Vagina (tissue), 2 donors: ENCODE results near the gene RIOX2. TPM values are rescaled to one million over a fixed set of nuclear protein-coding genes. Genes with fewer than 3 reads are reported as not detected.

Source experiments
- DNase-seq, 2 donors: peaks; one replicate each; pipeline ENCODE4 v3.0.0-alpha.2; 2017; ENCODE audit errors: extremely low spot score in 2 of 2
- H3K27ac ChIP-seq: fragments of 200-600 bp; sonication (generic); one replicate; pipeline ENCODE4 v1.5.1; 2019
- H3K27me3 ChIP-seq: fragments of 200-600 bp; sonication (generic); one replicate; pipeline ENCODE4 v1.5.1; 2019
- H3K36me3 ChIP-seq, 2 donors: fragments of 200-600 bp; sonication (generic); one replicate each; pipeline ENCODE4 v1.5.1; 2017 to 2019
- H3K4me1 ChIP-seq: fragments of 200-600 bp; sonication (generic); one replicate; pipeline ENCODE4 v1.5.1; 2019
- H3K4me3 ChIP-seq, 2 donors: fragments of 200-600 bp; sonication (generic); 1 replicate in 1 of 2; 2 replicates in 1 of 2; pipeline ENCODE4 v1.5.1; 2016 to 2019
- H3K9me3 ChIP-seq: fragments of 200-600 bp; sonication (generic); one replicate; pipeline ENCODE4 v1.5.1; 2019
- POLR2A ChIP-seq, 2 donors: fragments of 450-650 bp; IDR thresholded peaks; one replicate each; pipeline ENCODE4 v1.6.1; 2017; ENCODE audit warnings: antibody characterized with exemption in 2 of 2, mild to moderate bottlenecking in 2 of 2, moderate library complexity in 2 of 2
- POLR2AphosphoS5 ChIP-seq, 2 donors: sonication (generic); formaldehyde crosslinking; IDR thresholded peaks; one replicate each; pipeline ENCODE4 v1.9.0; 2017; ENCODE audit warnings: antibody characterized with exemption in 2 of 2, mild to moderate bottlenecking in 2 of 2, low read depth in 1 of 2; ENCODE audit not compliant: insufficient read depth in 1 of 2
- intact Hi-C: fragments of 100-400 bp; cut with DNase I; formaldehyde crosslinking; loops from one replicate; pipeline ENCODE4 v1.15.1; 2023
- total RNA-seq: library from RNA; depleted of rRNA; stranded (reverse); fragments of >200 nt; gene quantifications from one replicate; pipeline ENCODE4 v1.2.3, GENCODE V29; 2016
- TF ChIP-seq, protein P1 (sequence below), 3 experiments: fragments of 450-650 bp in 2 of 3; fragments of 200-600 bp in 1 of 3; sonication (generic) in 1 of 3; IDR thresholded peaks; one replicate each; pipeline ENCODE4 v1.5.1; 2017 to 2019; ENCODE audit warnings: antibody characterized with exemption in 3 of 3, mild to moderate bottlenecking in 2 of 3, moderate library complexity in 2 of 3

RIOX2 gene
- total RNA-seq, 1 donor from 2014 or later, result 33.4 TPM

DNA sequence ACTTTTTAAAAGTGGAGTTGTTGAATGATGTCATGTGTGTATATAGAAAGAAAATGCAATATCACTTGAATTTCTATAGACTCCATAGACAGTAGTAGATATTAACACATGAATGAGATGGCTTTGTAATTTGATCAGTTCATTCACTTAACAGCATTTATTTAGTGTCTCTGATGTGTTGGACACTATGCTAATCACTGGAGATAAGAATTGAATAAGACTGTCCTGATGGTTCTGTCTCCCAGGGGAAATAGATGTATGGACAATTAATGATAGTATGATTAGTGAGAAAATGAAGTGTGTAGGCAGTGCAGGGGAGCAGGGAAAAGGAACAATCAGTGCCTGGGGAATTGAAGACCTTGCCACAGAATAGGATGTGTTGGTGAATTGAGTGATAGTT is 72.9 kb downstream of the RIOX2 start:
- no peak overlapping the region for H3K27ac ChIP-seq
- TF ChIP-seq POLR2AphosphoS5 (IDR thresholded peaks at IDR 0.05; ENCODE audit: insufficient read depth in 1 of 2, low read depth in 1 of 2) (no peak), POLR2A (IDR thresholded peaks at IDR 0.05) (no peak)
- TF ChIP-seq, protein P1, sequence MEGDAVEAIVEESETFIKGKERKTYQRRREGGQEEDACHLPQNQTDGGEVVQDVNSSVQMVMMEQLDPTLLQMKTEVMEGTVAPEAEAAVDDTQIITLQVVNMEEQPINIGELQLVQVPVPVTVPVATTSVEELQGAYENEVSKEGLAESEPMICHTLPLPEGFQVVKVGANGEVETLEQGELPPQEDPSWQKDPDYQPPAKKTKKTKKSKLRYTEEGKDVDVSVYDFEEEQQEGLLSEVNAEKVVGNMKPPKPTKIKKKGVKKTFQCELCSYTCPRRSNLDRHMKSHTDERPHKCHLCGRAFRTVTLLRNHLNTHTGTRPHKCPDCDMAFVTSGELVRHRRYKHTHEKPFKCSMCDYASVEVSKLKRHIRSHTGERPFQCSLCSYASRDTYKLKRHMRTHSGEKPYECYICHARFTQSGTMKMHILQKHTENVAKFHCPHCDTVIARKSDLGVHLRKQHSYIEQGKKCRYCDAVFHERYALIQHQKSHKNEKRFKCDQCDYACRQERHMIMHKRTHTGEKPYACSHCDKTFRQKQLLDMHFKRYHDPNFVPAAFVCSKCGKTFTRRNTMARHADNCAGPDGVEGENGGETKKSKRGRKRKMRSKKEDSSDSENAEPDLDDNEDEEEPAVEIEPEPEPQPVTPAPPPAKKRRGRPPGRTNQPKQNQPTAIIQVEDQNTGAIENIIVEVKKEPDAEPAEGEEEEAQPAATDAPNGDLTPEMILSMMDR (IDR thresholded peaks at IDR 0.05), result no peak

DNA sequence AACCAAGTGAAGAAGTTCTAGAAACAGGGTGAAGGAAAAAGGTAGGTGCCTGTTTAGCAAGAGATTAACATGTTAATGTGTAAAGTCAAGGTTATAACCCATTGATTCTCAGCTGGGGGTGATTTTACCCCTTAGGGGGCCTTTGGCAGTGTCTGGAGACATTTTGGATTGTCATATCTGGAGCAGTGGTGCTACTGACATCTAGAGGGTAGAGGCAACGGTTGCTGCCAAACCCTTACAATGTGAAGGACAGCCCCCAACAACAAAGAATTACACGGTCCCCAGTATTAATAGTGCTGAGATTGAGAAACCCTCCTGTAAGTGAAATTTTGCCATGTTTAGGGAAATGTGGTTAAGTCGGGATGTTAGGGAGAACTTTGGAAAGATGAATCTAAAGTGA is 75.7 kb downstream of the RIOX2 start:
- TF ChIP-seq POLR2A (IDR thresholded peaks at IDR 0.05), result no peak
- TF ChIP-seq, protein P1 (IDR thresholded peaks at IDR 0.05), result no peak
- peaks cover 0 to 3% of the 10 kb centered on the region in 2 donors for H3K36me3 ChIP-seq

More for the DNA sequence above, 72.9 kb downstream of the RIOX2 start:
- no peak for DNase-seq
- intact Hi-C loops, result no loop called here
- Histone ChIP-seq H3K36me3 (no peaks in the 10 kb centered on the region), H3K27me3 (no peaks in the 10 kb centered on the region), H3K4me3 (no peak overlapping the region), H3K9me3 (no peaks in the 10 kb centered on the region), H3K4me1 (peaks cover 19% of the 10 kb centered on the region)

DNA sequence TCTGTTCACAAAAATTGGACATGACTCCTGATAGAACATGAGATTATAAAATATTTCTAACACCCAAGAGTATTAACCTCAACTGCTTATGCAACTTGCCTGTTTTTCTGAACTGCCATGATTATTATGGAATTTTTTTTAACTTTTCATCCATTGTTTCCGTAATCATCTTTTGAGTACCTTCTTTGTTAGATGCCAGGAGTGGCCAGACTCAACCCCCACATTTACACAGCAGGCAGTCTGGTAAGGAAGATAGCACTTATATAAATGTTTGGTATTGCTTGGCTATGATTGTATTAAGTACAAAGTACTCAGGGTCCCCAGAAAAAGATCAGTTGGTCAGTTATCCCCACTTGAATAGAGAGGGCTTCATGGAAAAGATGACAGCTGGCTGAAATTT is 76.1 kb downstream of the RIOX2 start:
- H3K27me3 ChIP-seq, result no peaks in the 10 kb centered on the region
- no peak overlapping the region for H3K4me3 ChIP-seq
- intact Hi-C loops, result no loop called here
- no peak for TF ChIP-seq POLR2AphosphoS5 (IDR thresholded peaks at IDR 0.05; ENCODE audit: insufficient read depth in 1 of 2, low read depth in 1 of 2)
- TF ChIP-seq, protein P1 (IDR thresholded peaks at IDR 0.05), result no peak
- H3K27ac ChIP-seq, result no peak overlapping the region
- H3K9me3 ChIP-seq, result no peaks in the 10 kb centered on the region
- peaks cover 0 to 7% of the 10 kb centered on the region in 2 donors for H3K36me3 ChIP-seq
- peaks cover 7% of the 10 kb centered on the region for H3K4me1 ChIP-seq
- DNase-seq, result no peak

More for the DNA sequence above, 75.7 kb downstream of the RIOX2 start:
- intact Hi-C loops, result no loop called here
- Histone ChIP-seq H3K27me3 (no peaks in the 10 kb centered on the region), H3K4me1 (peaks cover 12% of the 10 kb centered on the region), H3K27ac (no peak overlapping the region), H3K4me3 (no peak overlapping the region), H3K9me3 (no peaks in the 10 kb centered on the region)
- no peak for DNase-seq

DNA sequence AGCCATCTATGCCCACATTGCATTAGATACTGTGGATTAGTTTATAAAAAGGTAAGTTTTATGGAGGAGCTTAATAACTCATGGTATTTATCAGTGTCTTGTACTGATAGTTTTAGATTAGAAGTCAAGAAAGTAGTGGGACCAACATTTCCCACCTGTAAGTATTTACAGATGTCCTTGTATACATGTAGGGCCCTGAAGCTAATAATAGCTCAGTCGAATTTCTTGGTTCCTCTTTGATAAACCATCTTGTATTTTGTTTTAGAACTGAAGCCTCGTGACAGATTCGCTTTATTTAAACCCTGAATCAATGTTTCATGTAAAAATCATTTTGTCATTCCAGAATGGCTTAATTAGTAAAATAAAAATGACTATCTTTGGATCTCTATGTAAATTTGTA is 77.0 kb downstream of the RIOX2 start:
- intact Hi-C loops, result no loop called here
- H3K4me3 ChIP-seq, result no peak overlapping the region
- TF ChIP-seq, protein P1 (IDR thresholded peaks at IDR 0.05), result no peak
- TF ChIP-seq POLR2AphosphoS5 (IDR thresholded peaks at IDR 0.05; ENCODE audit: insufficient read depth in 1 of 2, low read depth in 1 of 2) (no peak), POLR2A (IDR thresholded peaks at IDR 0.05) (no peak)
- H3K27ac ChIP-seq, result no peak overlapping the region
- H3K4me1 ChIP-seq, result no peaks in the 10 kb centered on the region
- peaks cover 0 to 8% of the 10 kb centered on the region in 2 donors for H3K36me3 ChIP-seq
- H3K27me3 ChIP-seq, result no peaks in the 10 kb centered on the region
- DNase-seq, result no peak
- no peaks in the 10 kb centered on the region for H3K9me3 ChIP-seq

DNA sequence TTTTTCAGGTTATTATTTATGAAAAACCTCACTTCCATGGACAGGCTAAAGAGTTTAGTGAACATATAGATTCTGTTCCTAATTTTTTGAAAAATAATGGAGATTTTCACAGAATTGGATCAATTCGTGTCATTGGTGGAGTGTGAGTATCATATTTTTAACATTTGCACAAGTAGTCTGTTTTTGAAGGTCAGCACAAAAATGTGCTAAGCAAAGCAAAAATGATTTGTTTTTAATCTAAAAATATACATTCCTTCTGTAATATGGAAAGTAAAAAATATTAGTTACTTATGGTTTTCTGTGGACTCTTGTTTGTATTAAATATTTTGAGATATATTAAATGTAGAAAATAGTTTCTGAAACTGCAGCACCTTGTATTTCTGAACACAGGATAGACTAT is 79.4 kb downstream of the RIOX2 start:
- Histone ChIP-seq H3K4me3 (no peak overlapping the region), H3K27ac (no peak overlapping the region), H3K9me3 (no peaks in the 10 kb centered on the region), H3K4me1 (no peaks in the 10 kb centered on the region), H3K36me3 (peaks cover 0 to 12% of the 10 kb centered on the region in 2 donors), H3K27me3 (no peaks in the 10 kb centered on the region)
- DNase-seq, result no peak
- TF ChIP-seq, protein P1 (IDR thresholded peaks at IDR 0.05), result no peak
- TF ChIP-seq POLR2A (IDR thresholded peaks at IDR 0.05), result no peak
- no peak for TF ChIP-seq POLR2AphosphoS5 (IDR thresholded peaks at IDR 0.05; ENCODE audit: insufficient read depth in 1 of 2, low read depth in 1 of 2)
- intact Hi-C loops, result no loop called here

Other genes starting within 250 kb of the RIOX2 start
- gene ARL6, start 207.7 kb downstream of the RIOX2 start, total RNA-seq, result 15.7 TPM
- gene CRYBG3, start 150.4 kb downstream of the RIOX2 start, total RNA-seq, result 22.6 TPM
- not detected for gene GABRR3, start 62.9 kb upstream of the RIOX2 start, total RNA-seq
- gene OR5AC2, start 114.7 kb upstream of the RIOX2 start, total RNA-seq, result not detected
- gene OR5H1, start 158.3 kb upstream of the RIOX2 start, total RNA-seq, result not detected
- gene OR5H14, start 175.0 kb upstream of the RIOX2 start, total RNA-seq, result not detected
- not detected for gene OR5H15, start 194.3 kb upstream of the RIOX2 start, total RNA-seq